ENCODE results near the gene PIK3R3.
"Not testable (repeated sequence)": the region's sequence is repeated elsewhere in the genome, so short reads cannot be mapped to it uniquely, and the experiment has no call there.

The PIK3R3 gene

GRCh38 chr1:46062651-46063319 is 69.6 kb downstream of the PIK3R3 start:
- DNase-seq = peak; percentile 38 to 59 (median 50)

GRCh38 chr1:46061146-46061545 is 71.3 kb downstream of the PIK3R3 start:
- no peak for DNase-seq

GRCh38 chr1:46058936-46059335 is 73.5 kb downstream of the PIK3R3 start:
- peak in 1 of 3 donors; percentile 9 for DNase-seq

GRCh38 chr1:46057781-46058180 is 74.6 kb downstream of the PIK3R3 start:
- DNase-seq = no peak

GRCh38 chr1:46057215-46057614 is 75.2 kb downstream of the PIK3R3 start:
- not testable (repeated sequence) for DNase-seq

GRCh38 chr1:46056325-46056724 is 76.1 kb downstream of the PIK3R3 start:
- no peak for DNase-seq

- DNase-seq = no peak
Observed at GRCh38 chr1:46053734-46054133, 78.7 kb downstream of the PIK3R3 start.

- no peak for DNase-seq
Observed at GRCh38 chr1:46044116-46044515, 88.3 kb downstream of the PIK3R3 start.

GRCh38 chr1:46043458-46044017 is 88.9 kb downstream of the PIK3R3 start:
- DNase-seq = peak; percentile 41 to 48 (median 47)

- DNase-seq = no peak
Observed at GRCh38 chr1:46041974-46042373, 90.5 kb downstream of the PIK3R3 start.

- no peak for DNase-seq
Observed at GRCh38 chr1:46041551-46041950, 90.9 kb downstream of the PIK3R3 start.

- no peak for DNase-seq
Observed at GRCh38 chr1:46039571-46040052, 92.8 kb downstream of the PIK3R3 start.

- peak; percentile 81 to 93 (median 91) for DNase-seq
Observed at GRCh38 chr1:46036894-46037839, 95.3 kb downstream of the PIK3R3 start.

- DNase-seq = no peak
Observed at GRCh38 chr1:46034601-46035516, 97.6 kb downstream of the PIK3R3 start.

GRCh38 chr1:46030876-46031660 is 101.4 kb downstream of the PIK3R3 start:
- no peak for DNase-seq

- DNase-seq = no peak
Observed at GRCh38 chr1:46030074-46030870, 102.2 kb downstream of the PIK3R3 start.

GRCh38 chr1:46027788-46028573 is 104.4 kb downstream of the PIK3R3 start:
- DNase-seq = no peak

- DNase-seq = no peak
Observed at GRCh38 chr1:46026531-46026930, 105.9 kb downstream of the PIK3R3 start.

GRCh38 chr1:46021046-46021996 is 111.1 kb downstream of the PIK3R3 start:
- DNase-seq = no peak

Data from suppressor macrophage treated with lipopolysaccharide for 1 hour (primary cell).